Natural killer cell (primary cell): ENCODE measurements around the gene UBP1. TPM values are rescaled to one million over a fixed set of nuclear protein-coding genes. Genes with fewer than 3 reads are reported as not detected.

Experiments
- ATAC-seq, 3 donors: fragments of 150-1000 bp in 2 of 3; fragments of 200-7000 bp in 1 of 3; cut with Tn5 transposase; 1 replicate in 1 of 3; 2 replicates in 2 of 3; pipeline ENCODE4 v1.10.0; 2021; ENCODE audit warnings: mild to moderate bottlenecking in 2 of 3, moderate library complexity in 2 of 3
- DNase-seq, 2 donors: peaks; one replicate each; pipeline versions ENCODE4 v3.0.0 to v3.0.0-alpha.2; 2013 to 2021; ENCODE audit warnings: mixed read lengths in 1 of 2
- H3K27ac ChIP-seq: one replicate; pipeline ENCODE4 v1.5.1; 2013; ENCODE audit warnings: mild to moderate bottlenecking, low read length
- H3K27me3 ChIP-seq: one replicate; pipeline ENCODE4 v1.6.1; 2013; ENCODE audit warnings: low read length; ENCODE audit not compliant: control insufficient read depth, insufficient read depth
- H3K36me3 ChIP-seq: one replicate; pipeline ENCODE4 v1.6.1; 2013; ENCODE audit warnings: low read length; ENCODE audit not compliant: control insufficient read depth, insufficient read depth
- H3K4me1 ChIP-seq: one replicate; pipeline ENCODE4 v1.6.1; 2013; ENCODE audit warnings: low read length; ENCODE audit not compliant: control insufficient read depth, insufficient read depth
- H3K4me3 ChIP-seq: one replicate; pipeline ENCODE4 v1.5.1; 2013; ENCODE audit warnings: low read length
- H3K9me3 ChIP-seq: one replicate; pipeline ENCODE4 v1.6.1; 2013; ENCODE audit warnings: low read length; ENCODE audit not compliant: control insufficient read depth, insufficient read depth
- H3K27ac Mint-ChIP-seq, 2 donors: one replicate each; pipeline ENCODE4 v1.8.0; 2022; ENCODE audit warnings: mild to moderate bottlenecking in 2 of 2, mixed read lengths in 2 of 2, moderate library complexity in 1 of 2
- H3K27me3 Mint-ChIP-seq, 2 donors: one replicate each; pipeline ENCODE4 v1.8.0; 2022; ENCODE audit warnings: low read depth in 2 of 2, mixed read lengths in 2 of 2
- H3K36me3 Mint-ChIP-seq: one replicate; pipeline ENCODE4 v1.8.0; 2022; ENCODE audit warnings: mixed read lengths
- H3K4me1 Mint-ChIP-seq, 2 donors: one replicate each; pipeline ENCODE4 v1.8.0; 2022; ENCODE audit warnings: mixed read lengths in 2 of 2
- H3K4me3 Mint-ChIP-seq: one replicate; pipeline ENCODE4 v1.8.0; 2022; ENCODE audit warnings: mild to moderate bottlenecking, moderate library complexity, mixed read lengths
- H3K9me3 Mint-ChIP-seq, 2 donors: one replicate each; pipeline ENCODE4 v1.8.0; 2022; ENCODE audit warnings: mixed read lengths in 2 of 2
- CTCF ChIP-seq: fragments of 200-600 bp; IDR thresholded peaks from one replicate; pipeline ENCODE4 v1.8.0; 2022; ENCODE audit warnings: antibody characterized with exemption
- WGBS: methylation state at CpG from one replicate; pipeline ENCODE4 v1.1.7; 2013; ENCODE audit warnings: missing lambda C conversion rate; ENCODE audit not compliant: insufficient coverage; 5-methylcytosine and 5-hydroxymethylcytosine counted together
- intact Hi-C: fragments of 100-400 bp; cut with micrococcal nuclease; formaldehyde crosslinking; loops from one replicate; pipeline ENCODE4 v1.14.2; 2022
- total RNA-seq, 4 donors: library from RNA; stranded (reverse); fragments of 120-200 nt in 1 of 4; gene quantifications; one replicate each; pipeline versions ENCODE4 v1.2.3 to v1.2.4, GENCODE V29; 2013 to 2022

UBP1 gene
- total RNA-seq, 3 donors from 2014 or later (not counting 1 experiment from before 2014, with no cell fraction given): 70.3 to 78.4 (median 76.7) TPM

- Histone ChIP-seq H3K9me3 (no peaks in the 10 kb centered on the region), H3K4me3 (no peak overlapping the region), H3K27ac (no peak overlapping the region), H3K36me3 (peaks cover 59% of the 10 kb centered on the region), H3K27me3 (no peaks in the 10 kb centered on the region), H3K4me1 (no peaks in the 10 kb centered on the region)
- TF ChIP-seq CTCF: no peak
- H3K9me3 Mint-ChIP-seq: no peaks in the 10 kb centered on the region
- peaks cover 7 to 21% of the 10 kb centered on the region in 2 donors for H3K4me1 Mint-ChIP-seq
- intact Hi-C loops: no loop called here
- ATAC-seq: no peak
- no peak overlapping the region for H3K4me3 Mint-ChIP-seq
- no peak for DNase-seq
- peaks cover 38% of the 10 kb centered on the region for H3K36me3 Mint-ChIP-seq
- H3K27ac Mint-ChIP-seq: peak overlapping the region; percentile 41 to 52
- 93% methylated on average over 5 of the region's 7 CpGs for WGBS
- no peaks in the 10 kb centered on the region for H3K27me3 Mint-ChIP-seq
Measured at GRCh38 chr3:33388374-33389100, 51.7 kb downstream of the UBP1 start.

GRCh38 chr3:33386631-33387030, 53.6 kb downstream of the UBP1 start:
- H3K27me3 ChIP-seq: no peaks in the 10 kb centered on the region
- H3K9me3 Mint-ChIP-seq: no peaks in the 10 kb centered on the region
- peaks cover 28% of the 10 kb centered on the region for H3K36me3 Mint-ChIP-seq
- peaks cover 41% of the 10 kb centered on the region for H3K36me3 ChIP-seq
- intact Hi-C loops: no loop called here
- no peak for TF ChIP-seq CTCF
- no CpG with 5 or more reads among the region's 1 CpG for WGBS
- no peak for DNase-seq
- H3K27ac Mint-ChIP-seq: peak overlapping the region; percentile 7 to 65
- peaks cover 0 to 22% of the 10 kb centered on the region in 2 donors for H3K4me1 Mint-ChIP-seq
- H3K4me3 Mint-ChIP-seq: no peak overlapping the region
- no peak overlapping the region for H3K27ac ChIP-seq
- no peaks in the 10 kb centered on the region for H3K27me3 Mint-ChIP-seq
- no peak for ATAC-seq
- no peaks in the 10 kb centered on the region for H3K4me1 ChIP-seq
- no peaks in the 10 kb centered on the region for H3K9me3 ChIP-seq
- H3K4me3 ChIP-seq: no peak overlapping the region

DNA sequence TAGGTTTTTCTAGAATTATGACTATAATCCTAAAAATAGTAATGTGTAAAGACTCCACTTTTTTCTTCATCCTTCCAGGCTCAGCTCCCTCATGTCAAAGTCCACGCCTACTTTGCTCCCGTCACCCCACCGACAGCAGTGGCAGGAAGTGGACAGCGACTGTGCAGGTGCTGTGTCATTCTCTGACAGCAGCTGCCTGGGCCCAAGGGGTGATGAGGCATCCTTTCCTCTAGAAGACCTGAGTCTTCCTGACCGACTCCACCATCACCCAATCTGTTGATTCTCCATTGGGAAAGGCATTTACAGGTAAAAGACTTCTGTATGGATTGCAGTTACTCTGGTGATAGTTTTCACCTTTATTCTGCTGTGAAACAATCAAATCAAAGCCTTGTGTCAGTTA, 54.8 kb downstream of the UBP1 start:
- DNase-seq: peak in 1 of 2 donors; percentile 22
- no peaks in the 10 kb centered on the region for H3K27me3 ChIP-seq
- no peak overlapping the region for H3K27ac ChIP-seq
- H3K4me3 ChIP-seq: no peak overlapping the region
- no peaks in the 10 kb centered on the region for H3K9me3 ChIP-seq
- peak in 2 of 3 donors; percentile 57 to 61 for ATAC-seq
- H3K36me3 ChIP-seq: peaks cover 30% of the 10 kb centered on the region
- Mint-ChIP-seq H3K27me3 (no peaks in the 10 kb centered on the region), H3K27ac (peak overlapping the region; percentile 7 to 59), H3K9me3 (no peaks in the 10 kb centered on the region), H3K4me3 (no peak overlapping the region), H3K36me3 (peaks cover 18% of the 10 kb centered on the region), H3K4me1 (peaks cover 0 to 22% of the 10 kb centered on the region in 2 donors)
- no peaks in the 10 kb centered on the region for H3K4me1 ChIP-seq
- intact Hi-C loops: no loop called here
- no peak for TF ChIP-seq CTCF
- WGBS: 19% methylated on average over 4 of the region's 5 CpGs

DNA sequence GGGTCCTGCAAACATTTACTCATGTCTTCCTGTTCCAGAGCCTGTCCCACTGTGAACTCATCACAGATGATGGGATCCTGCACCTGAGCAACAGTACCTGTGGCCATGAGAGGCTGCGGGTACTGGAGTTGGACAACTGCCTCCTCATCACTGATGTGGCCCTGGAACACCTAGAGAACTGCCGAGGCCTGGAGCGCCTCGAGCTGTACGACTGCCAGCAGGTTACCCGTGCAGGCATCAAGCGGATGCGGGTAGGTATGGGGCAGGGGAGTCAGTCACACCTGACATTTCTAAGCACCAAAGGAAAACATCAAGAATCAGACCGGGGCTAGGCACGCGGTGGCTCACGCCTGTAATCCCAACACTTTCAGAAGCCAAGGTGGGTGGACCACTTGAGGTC, 56.3 kb downstream of the UBP1 start:
- H3K9me3 ChIP-seq: no peaks in the 10 kb centered on the region
- Mint-ChIP-seq H3K36me3 (peaks cover 5% of the 10 kb centered on the region), H3K4me1 (peaks cover 0 to 22% of the 10 kb centered on the region in 2 donors), H3K27ac (peak overlapping the region in 1 of 2 donors; percentile 14), H3K9me3 (no peaks in the 10 kb centered on the region), H3K27me3 (no peaks in the 10 kb centered on the region), H3K4me3 (no peak overlapping the region)
- no peak overlapping the region for H3K4me3 ChIP-seq
- no peaks in the 10 kb centered on the region for H3K4me1 ChIP-seq
- DNase-seq (no peak), ATAC-seq (no peak)
- no peak for TF ChIP-seq CTCF
- no peak overlapping the region for H3K27ac ChIP-seq
- peaks cover 17% of the 10 kb centered on the region for H3K36me3 ChIP-seq
- 97% methylated on average over 12 of the region's 12 CpGs for WGBS
- no peaks in the 10 kb centered on the region for H3K27me3 ChIP-seq
- intact Hi-C loops: no loop called here
